Measurements from ENCODE around the gene TPI1. TPM values are rescaled to one million over a fixed set of nuclear protein-coding genes. Genes with fewer than 3 reads are reported as not detected.
"Not testable (repeated sequence)": the region's sequence is repeated elsewhere in the genome, so short reads cannot be mapped to it uniquely, and the experiment has no call there.

The TPI1 gene
- total RNA-seq, 2 donors from 2014 or later: 404 to 443 TPM

DNA sequence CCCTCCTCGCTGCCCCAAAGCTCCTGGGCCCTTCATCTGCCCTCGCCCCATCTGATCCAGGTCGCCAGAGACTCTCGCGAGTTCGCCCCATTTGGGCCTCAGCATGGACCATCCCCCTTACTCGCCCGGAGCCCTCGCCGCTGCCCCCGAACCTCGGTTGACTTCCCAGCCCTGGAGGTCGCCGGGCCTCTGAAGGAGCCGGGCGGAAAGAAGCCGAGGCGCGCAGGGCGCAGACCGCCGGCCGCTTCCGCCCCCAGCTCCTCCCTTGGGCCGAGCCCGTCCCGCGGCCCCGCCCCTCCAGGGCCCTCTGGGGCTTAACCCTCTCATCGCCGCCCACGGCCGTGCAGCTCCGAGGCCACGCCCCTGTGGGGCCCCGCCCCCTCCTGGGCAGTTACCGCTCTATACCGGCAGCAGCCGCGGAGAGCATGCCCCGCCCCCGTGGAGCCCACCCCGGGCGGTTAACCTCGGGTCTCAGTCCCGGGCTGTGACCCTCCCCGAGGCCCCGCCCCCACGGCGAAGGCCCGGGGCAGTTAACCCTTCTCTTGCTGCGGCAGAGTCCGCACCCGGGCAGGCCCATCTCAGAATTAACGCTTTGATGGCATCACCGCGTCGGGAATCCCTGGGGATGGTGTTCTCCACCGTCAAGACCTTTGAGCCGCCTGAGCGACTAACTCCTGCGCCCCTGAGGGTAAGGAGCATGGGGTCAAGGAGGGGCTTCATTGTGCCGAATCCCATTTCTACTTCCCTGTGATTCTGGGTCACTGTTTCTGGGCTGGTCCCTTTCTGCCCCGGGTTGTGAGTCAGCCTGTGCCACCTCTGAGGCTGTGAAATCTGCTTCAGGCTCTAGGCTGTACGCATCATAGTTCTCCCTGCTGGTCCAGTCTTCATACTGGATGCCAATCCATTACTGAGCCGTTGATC, 6.0 kb downstream of the TPI1 start, which contains the start of gene SPSB2:
Gene SPSB2 (minus strand): TSS at position 210 of the 921 bp plus-strand sequence. CDS start 402 bp downstream, outside the sequence.
- Histone ChIP-seq H3K4me1 (replicated peaks) (peaks cover 13% of the 10 kb centered on the region), H3K4me3 (peak within 1 kb of the TSS; percentile 49 to 71), H3K9me3 (no peaks in the 10 kb centered on the region), H3K27me3 (replicated peaks; ENCODE audit: insufficient read depth) (no peaks in the 10 kb centered on the region), H3K27ac (peak within 1 kb of the TSS; percentile 68 to 75), H3K36me3 (peaks cover 0 to 3% of the 10 kb centered on the region in 2 donors)
- under 1% methylated on average over 43 of the region's 66 CpGs for WGBS
- intact Hi-C loops (cut with DNase I): loop anchor here (1.0 to 10.0 kb wide), 3 partner anchors 18 to 91 kb away; no protein-coding TSS in a partner anchor
- peak; percentile 93 for DNase-seq (ENCODE audit: low spot score)
- TF ChIP-seq POLR2A (IDR thresholded peaks at IDR 0.05): peak; percentile 69
- TF ChIP-seq POLR2AphosphoS5 (IDR thresholded peaks at IDR 0.05): peak; percentile 81
- TF ChIP-seq CTCF (IDR thresholded peaks at IDR 0.05): peak in 2 of 4 experiments; percentile 16 to 37

DNA sequence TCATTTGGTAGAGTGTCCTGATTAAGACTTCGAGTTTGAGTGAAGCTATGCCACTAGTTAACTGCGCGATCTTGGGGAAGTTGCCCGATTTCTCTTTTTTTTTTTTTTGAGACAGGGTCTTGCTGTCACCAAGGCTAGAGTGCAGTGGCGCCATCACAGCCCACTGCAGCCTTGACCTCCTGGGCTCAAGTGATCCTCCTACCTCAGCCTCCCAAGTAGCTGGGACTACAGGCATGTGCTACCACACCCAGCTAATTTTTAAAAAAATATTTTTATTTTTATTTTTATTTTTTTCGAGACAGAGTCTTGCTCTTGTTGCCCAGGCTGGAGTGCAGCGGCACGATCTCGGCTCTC, 6.7 kb downstream of the TPI1 start:
- not testable (repeated sequence) for H3K9me3 ChIP-seq; DNase-seq (ENCODE audit: low spot score); H3K36me3 ChIP-seq; H3K4me1 ChIP-seq (replicated peaks); H3K27me3 ChIP-seq (replicated peaks; ENCODE audit: insufficient read depth)
- 53% methylated on average over 9 of the region's 9 CpGs for WGBS
- intact Hi-C loops (cut with DNase I): loop anchor here (10.0 kb wide), 2 partner anchors 61 to 91 kb away; no protein-coding TSS in a partner anchor
- Histone ChIP-seq H3K27ac (peak overlapping the region; percentile 68 to 75), H3K4me3 (peak overlapping the region; percentile 49 to 71)

GRCh38 chr12:6879824-6880223, 12.5 kb downstream of the TPI1 start:
- H3K36me3 ChIP-seq; DNase-seq (ENCODE audit: low spot score); H3K9me3 ChIP-seq; H3K27ac ChIP-seq; H3K4me3 ChIP-seq; H3K4me1 ChIP-seq (replicated peaks); H3K27me3 ChIP-seq (replicated peaks; ENCODE audit: insufficient read depth): not testable (repeated sequence)
- 95% methylated on average over 11 of the region's 11 CpGs for WGBS
- intact Hi-C loops (cut with DNase I): loop anchor here (10.0 kb wide), 2 partner anchors 55 to 85 kb away; no protein-coding TSS in a partner anchor

DNA sequence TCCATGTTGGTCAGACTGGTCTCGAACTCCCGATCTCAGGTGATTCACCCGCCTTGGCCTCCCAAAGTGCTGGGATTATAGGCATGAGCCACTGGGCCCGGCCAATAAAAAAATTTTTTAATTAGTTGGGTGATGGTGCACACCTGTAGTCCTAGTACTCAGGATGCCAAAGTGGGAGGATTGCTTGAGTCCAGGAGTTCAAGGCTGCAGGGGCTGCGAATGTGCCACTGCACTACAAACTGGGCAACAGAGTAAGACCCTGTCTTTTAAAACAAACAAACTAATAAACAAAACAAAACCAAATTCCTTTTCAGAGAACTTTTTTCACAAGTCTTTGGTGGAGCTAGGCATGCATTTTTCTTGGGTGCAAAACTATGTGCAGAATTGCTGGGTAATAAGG, 15.9 kb downstream of the TPI1 start:
- Histone ChIP-seq H3K4me3 (no peak overlapping the region), H3K27me3 (replicated peaks; ENCODE audit: insufficient read depth) (no peaks in the 10 kb centered on the region), H3K9me3 (no peaks in the 10 kb centered on the region), H3K36me3 (no peaks in the 10 kb centered on the region), H3K4me1 (replicated peaks) (no peaks in the 10 kb centered on the region), H3K27ac (no peak overlapping the region)
- intact Hi-C loops (cut with DNase I): no loop called here
- WGBS: 93% methylated on average over 5 of the region's 5 CpGs
- no peak for TF ChIP-seq POLR2AphosphoS5 (IDR thresholded peaks at IDR 0.05)
- TF ChIP-seq POLR2A (IDR thresholded peaks at IDR 0.05): no peak
- no peak for TF ChIP-seq CTCF (IDR thresholded peaks at IDR 0.05)
- no peak for DNase-seq (ENCODE audit: low spot score)

- no peaks in the 10 kb centered on the region for H3K4me1 ChIP-seq (replicated peaks)
- no peak overlapping the region for H3K4me3 ChIP-seq
- WGBS: 91% methylated on average over 11 of the region's 11 CpGs
- no peak overlapping the region for H3K27ac ChIP-seq
- no peaks in the 10 kb centered on the region for H3K9me3 ChIP-seq
- no peak for DNase-seq (ENCODE audit: low spot score)
- H3K27me3 ChIP-seq (replicated peaks; ENCODE audit: insufficient read depth): no peaks in the 10 kb centered on the region
- intact Hi-C loops (cut with DNase I): no loop called here
- H3K36me3 ChIP-seq: no peaks in the 10 kb centered on the region
- TF ChIP-seq POLR2AphosphoS5 (IDR thresholded peaks at IDR 0.05) (no peak), POLR2A (IDR thresholded peaks at IDR 0.05) (no peak), CTCF (IDR thresholded peaks at IDR 0.05) (no peak)
Observed at GRCh38 chr12:6883683-6884082, 16.4 kb downstream of the TPI1 start.

Measured in prostate gland (tissue), 2 donors.